Kidney (tissue), 14 donors: Measurements from ENCODE around the gene MEDAG. TPM values are rescaled to one million over a fixed set of nuclear protein-coding genes. Genes with fewer than 3 reads are reported as not detected.

Experiments used
- DNase-seq, 5 donors: peaks; one replicate each; pipeline ENCODE4 v3.0.0-alpha.2; 2013 to 2020
- FAIRE-seq: peaks from 2 replicates; lab custom pipeline; 2012; peaks lifted over from hg19 to GRCh38; lab: Jason Lieb, UNC
- H3K27ac ChIP-seq, 2 donors: one replicate each; pipeline ENCODE4 v1.7.0; 2013; ENCODE audit warnings: low read depth in 2 of 2, low read length in 2 of 2, inconsistent platforms in 1 of 2
- H3K27me3 ChIP-seq: one replicate; pipeline ENCODE4 v1.7.1; 2013; ENCODE audit warnings: low read length, inconsistent platforms; ENCODE audit not compliant: control insufficient read depth, insufficient read depth
- H3K36me3 ChIP-seq, 3 donors: one replicate each; pipeline versions ENCODE4 v1.7.0 to v1.7.1; 2013; ENCODE audit warnings: low read length in 3 of 3, control low read depth in 1 of 3, inconsistent platforms in 1 of 3; ENCODE audit not compliant: insufficient read depth in 3 of 3, control insufficient read depth in 2 of 3
- H3K4me1 ChIP-seq, 3 donors: one replicate each; pipeline versions ENCODE4 v1.7.0 to v1.7.1; 2013; ENCODE audit warnings: low read length in 3 of 3, inconsistent platforms in 1 of 3, low read depth in 1 of 3; ENCODE audit not compliant: control insufficient read depth in 2 of 3, insufficient read depth in 2 of 3
- H3K4me3 ChIP-seq, 3 donors: one replicate each; pipeline versions ENCODE4 v1.7.0 to v1.8.1; 2013; ENCODE audit warnings: low read length in 3 of 3, control low read depth in 1 of 3, inconsistent platforms in 1 of 3
- H3K9ac ChIP-seq, 3 donors: one replicate each; pipeline versions ENCODE4 v1.7.0 to v1.7.1; 2013; ENCODE audit warnings: low read length in 3 of 3, control low read depth in 1 of 3, inconsistent platforms in 1 of 3
- H3K9me3 ChIP-seq, 3 donors: one replicate each; pipeline versions ENCODE4 v1.7.0 to v1.7.1; 2013; ENCODE audit warnings: low read length in 3 of 3, control low read depth in 1 of 3, inconsistent platforms in 1 of 3; ENCODE audit not compliant: control insufficient read depth in 2 of 3, insufficient read depth in 1 of 3
- intact Hi-C: fragments of 100-400 bp; cut with DNase I; formaldehyde crosslinking; loops from one replicate; pipeline ENCODE4 v1.11.1; 2022
- polyA plus RNA-seq: library from polyadenylated mRNA; stranded (reverse); fragments of 350-450 nt; fragmentation: Illumina TruSeq; extraction: RNeasy Lipid Tissue Mini Kit (QIAGEN cat#74804); gene quantifications from one replicate; pipeline ENCODE4 v1.2.3, GENCODE V29; 2014; ENCODE audit warnings: low read depth, low replicate concordance; ENCODE audit not compliant: insufficient read depth
- total RNA-seq: library from RNA; stranded (reverse); fragmentation: NEBNext Ultra II Directional; extraction: Animal tissue kit (Norgen Biotek cat#: 25700); gene quantifications from one replicate; pipeline ENCODE4 v1.2.1, GENCODE V29; 2021
- TF ChIP-seq, protein P1 (sequence below): IDR thresholded peaks from 3 replicates; pipeline ENCODE4 v1.5.1; 2012; ENCODE audit warnings: mild to moderate bottlenecking, moderate library complexity, borderline replicate concordance; ENCODE audit not compliant: insufficient read depth; ENCODE audit errors: extremely low read depth
- donor health status: control.
- donor health status: control.
- donor health status: control.
- donor health status: control.
- donor health status: control.
- donor health status: DM: yes; HTN: yes; CAD: no.
- donor health status: Normal renal cell carcinoma (clear cell type).

MEDAG gene
- total and polyA plus RNA-seq, 2 donors from 2014 or later: 1.0 to 12.1 TPM

- no peaks in the 10 kb centered on the region for H3K27me3 ChIP-seq
- TF ChIP-seq, protein P1, sequence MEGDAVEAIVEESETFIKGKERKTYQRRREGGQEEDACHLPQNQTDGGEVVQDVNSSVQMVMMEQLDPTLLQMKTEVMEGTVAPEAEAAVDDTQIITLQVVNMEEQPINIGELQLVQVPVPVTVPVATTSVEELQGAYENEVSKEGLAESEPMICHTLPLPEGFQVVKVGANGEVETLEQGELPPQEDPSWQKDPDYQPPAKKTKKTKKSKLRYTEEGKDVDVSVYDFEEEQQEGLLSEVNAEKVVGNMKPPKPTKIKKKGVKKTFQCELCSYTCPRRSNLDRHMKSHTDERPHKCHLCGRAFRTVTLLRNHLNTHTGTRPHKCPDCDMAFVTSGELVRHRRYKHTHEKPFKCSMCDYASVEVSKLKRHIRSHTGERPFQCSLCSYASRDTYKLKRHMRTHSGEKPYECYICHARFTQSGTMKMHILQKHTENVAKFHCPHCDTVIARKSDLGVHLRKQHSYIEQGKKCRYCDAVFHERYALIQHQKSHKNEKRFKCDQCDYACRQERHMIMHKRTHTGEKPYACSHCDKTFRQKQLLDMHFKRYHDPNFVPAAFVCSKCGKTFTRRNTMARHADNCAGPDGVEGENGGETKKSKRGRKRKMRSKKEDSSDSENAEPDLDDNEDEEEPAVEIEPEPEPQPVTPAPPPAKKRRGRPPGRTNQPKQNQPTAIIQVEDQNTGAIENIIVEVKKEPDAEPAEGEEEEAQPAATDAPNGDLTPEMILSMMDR: no peak
- H3K27ac ChIP-seq: no peak overlapping the region
- no peak overlapping the region for H3K4me3 ChIP-seq
- no peaks in the 10 kb centered on the region for H3K36me3 ChIP-seq
- no peaks in the 10 kb centered on the region for H3K9me3 ChIP-seq
- DNase-seq (no peak), FAIRE-seq (no peak)
- peaks cover 0 to 2% (median 0%) of the 10 kb centered on the region in 3 donors for H3K4me1 ChIP-seq
- no peak overlapping the region for H3K9ac ChIP-seq
- intact Hi-C loops: no loop called here
These were observed 33.8 kb upstream of the MEDAG start for GRCh38 chr13:30872276-30872594.

GRCh38 chr13:30872685-30873461, 33.2 kb upstream of the MEDAG start:
- H3K27ac ChIP-seq: no peak overlapping the region
- H3K9ac ChIP-seq: no peak overlapping the region
- intact Hi-C loops: no loop called here
- DNase-seq (peak in 4 of 5 donors; percentile 58 to 85 (median 66)), FAIRE-seq (no peak)
- no peak overlapping the region for H3K4me3 ChIP-seq
- TF ChIP-seq, protein P1: no peak
- no peaks in the 10 kb centered on the region for H3K9me3 ChIP-seq
- no peaks in the 10 kb centered on the region for H3K36me3 ChIP-seq
- H3K4me1 ChIP-seq: peaks cover 0 to 2% (median 0%) of the 10 kb centered on the region in 3 donors
- no peaks in the 10 kb centered on the region for H3K27me3 ChIP-seq

GRCh38 chr13:30873499-30873898, 32.6 kb upstream of the MEDAG start:
- Histone ChIP-seq H3K9ac (no peak overlapping the region), H3K27me3 (no peaks in the 10 kb centered on the region), H3K4me3 (no peak overlapping the region), H3K27ac (no peak overlapping the region), H3K4me1 (peaks cover 0 to 2% (median 0%) of the 10 kb centered on the region in 3 donors), H3K36me3 (no peaks in the 10 kb centered on the region), H3K9me3 (no peaks in the 10 kb centered on the region)
- FAIRE-seq: no peak
- intact Hi-C loops: no loop called here
- no peak for DNase-seq
- TF ChIP-seq, protein P1: no peak
